Body of pancreas (tissue), 4 donors: ENCODE measurements around the gene CCDC120.

ENCODE experiments used
- CTCF ChIP-seq, 7 experiments: fragments of 450-650 bp in 4 of 7; fragments of 200-600 bp in 3 of 7; sonication (generic) in 3 of 7; IDR thresholded peaks; one replicate each; pipeline ENCODE4 v1.5.1; 2016 to 2019; ENCODE audit warnings: antibody characterized with exemption in 7 of 7
- POLR2A ChIP-seq, 3 donors: fragments of 450-650 bp; IDR thresholded peaks; one replicate each; pipeline ENCODE4 v1.6.1; 2016; ENCODE audit warnings: antibody characterized with exemption in 3 of 3, mild to moderate bottlenecking in 2 of 3

- TF ChIP-seq CTCF (IDR thresholded peaks at IDR 0.05) (no peak), POLR2A (IDR thresholded peaks at IDR 0.05) (no peak)
Observed at GRCh38 chrX:49110417-49110816, 51.6 kb downstream of the CCDC120 start.
